AG09309 (cell line): ENCODE results near the gene ATIC.

Experiments used
- DNase-seq: peaks from one replicate; pipeline ENCODE4 v3.0.0-alpha.2; 2010; ENCODE audit warnings: low read depth
- H3K4me3 ChIP-seq: 2 replicates; pipeline ENCODE4 v1.5.1; 2011; ENCODE audit warnings: mild to moderate bottlenecking, low read depth, low read length, moderate library complexity; ENCODE audit not compliant: control insufficient read depth
- CTCF ChIP-seq: IDR thresholded peaks from 2 replicates; pipeline ENCODE4 v1.5.1; 2011; ENCODE audit warnings: mild to moderate bottlenecking, low read depth, low read length, inconsistent platforms; ENCODE audit not compliant: insufficient read depth, control insufficient read depth; ENCODE audit errors: missing control alignments

The ATIC gene

GRCh38 chr2:215363039-215363438 lies 51.2 kb downstream of the ATIC start:
- no peak overlapping the region for H3K4me3 ChIP-seq
- TF ChIP-seq CTCF, result no peak

GRCh38 chr2:215363461-215364156 lies 51.8 kb downstream of the ATIC start:
- H3K4me3 ChIP-seq, result no peak overlapping the region
- no peak for TF ChIP-seq CTCF
- no peak for DNase-seq

More at GRCh38 chr2:215363039-215363438, 51.2 kb downstream of the ATIC start:
- DNase-seq, result no peak

DNA sequence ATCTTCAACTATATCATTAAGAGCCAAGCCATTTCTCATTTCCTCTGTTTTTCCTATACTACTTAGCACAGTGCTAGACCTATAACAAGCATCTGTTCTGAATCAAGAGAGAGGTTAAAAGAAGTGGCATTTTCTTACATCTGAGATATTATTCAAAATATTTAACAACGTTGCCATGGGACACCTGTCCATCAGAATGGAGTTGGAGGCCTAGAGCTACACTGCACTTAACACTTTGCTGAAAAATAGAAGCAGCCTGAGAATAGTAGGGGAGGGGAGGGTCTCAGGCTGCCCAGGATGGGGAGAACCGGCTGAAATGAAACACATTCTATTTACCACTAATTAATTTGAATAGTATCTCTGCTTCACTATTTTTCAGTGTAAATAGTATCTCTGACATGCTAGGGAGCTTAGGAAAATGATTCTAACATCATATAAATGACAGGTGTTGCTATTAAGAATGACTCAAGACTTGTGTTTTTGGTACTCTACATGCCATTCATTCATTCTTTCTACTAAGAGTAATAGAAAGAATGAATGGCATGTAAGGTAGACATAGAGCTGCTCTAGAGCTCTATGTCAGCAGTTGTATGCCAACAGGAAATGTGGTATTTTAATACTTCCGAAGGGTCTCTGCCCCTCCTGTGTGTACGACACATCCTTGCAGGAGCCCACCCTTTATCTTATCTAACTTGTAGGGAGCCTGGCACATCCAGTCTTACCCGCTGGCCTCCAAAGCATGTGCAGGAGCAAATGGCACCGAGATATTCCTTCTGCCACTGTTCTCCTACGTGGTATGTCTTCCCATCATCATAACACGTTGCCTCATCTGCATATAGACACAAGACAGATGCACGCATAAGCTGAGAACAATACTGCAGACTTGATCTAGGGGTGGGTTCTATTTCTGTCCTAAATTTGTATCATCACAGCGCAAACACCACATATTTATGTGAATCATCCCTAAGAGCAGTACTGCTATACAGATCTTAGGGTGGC lies 52.6 kb downstream of the ATIC start:
- H3K4me3 ChIP-seq, result no peak overlapping the region
- no peak for TF ChIP-seq CTCF
- DNase-seq, result no peak

DNA sequence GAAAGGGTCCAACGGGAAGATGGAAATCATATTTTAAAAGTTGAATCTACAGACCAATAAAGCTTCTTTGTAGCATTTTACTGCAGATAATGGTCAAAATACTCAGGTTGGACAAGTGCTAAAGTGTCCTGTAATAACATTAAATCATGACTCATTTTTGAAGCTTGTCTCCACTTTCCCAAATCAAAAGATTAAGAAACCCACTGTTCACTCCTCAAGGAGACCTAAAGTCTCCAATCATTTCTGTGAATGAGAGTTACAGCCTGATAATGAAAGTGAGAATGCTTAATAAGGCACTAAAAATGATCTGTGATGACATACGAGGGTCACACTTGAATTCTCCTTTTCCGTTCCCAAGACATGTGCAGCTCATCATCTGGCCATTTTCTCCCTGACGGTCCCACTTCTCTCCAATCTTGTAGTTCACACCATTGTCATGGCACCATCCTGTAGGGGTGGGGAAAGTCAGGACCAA lies 53.4 kb downstream of the ATIC start:
- H3K4me3 ChIP-seq, result no peak overlapping the region
- TF ChIP-seq CTCF, result no peak
- no peak for DNase-seq

- TF ChIP-seq CTCF, result no peak
- no peak for DNase-seq
- H3K4me3 ChIP-seq, result no peak overlapping the region
Measured at GRCh38 chr2:215366440-215367032, 54.7 kb downstream of the ATIC start.

GRCh38 chr2:215367662-215368492 lies 56.0 kb downstream of the ATIC start:
- no peak for DNase-seq
- H3K4me3 ChIP-seq, result no peak overlapping the region
- TF ChIP-seq CTCF, result no peak
